Measurements from ENCODE around the gene OR12D2.
"Not testable (repeated sequence)": the region's sequence is repeated elsewhere in the genome, so short reads cannot be mapped to it uniquely, and the experiment has no call there.

Gene OR12D2, protein sequence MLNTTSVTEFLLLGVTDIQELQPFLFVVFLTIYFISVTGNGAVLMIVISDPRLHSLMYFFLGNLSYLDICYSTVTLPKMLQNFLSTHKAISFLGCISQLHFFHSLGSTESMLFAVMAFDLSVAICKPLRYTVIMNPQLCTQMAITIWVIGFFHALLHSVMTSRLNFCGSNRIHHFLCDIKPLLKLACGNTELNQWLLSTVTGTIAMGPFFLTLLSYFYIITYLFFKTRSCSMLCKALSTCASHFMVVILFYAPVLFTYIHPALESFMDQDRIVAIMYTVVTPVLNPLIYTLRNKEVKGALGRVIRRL

DNA sequence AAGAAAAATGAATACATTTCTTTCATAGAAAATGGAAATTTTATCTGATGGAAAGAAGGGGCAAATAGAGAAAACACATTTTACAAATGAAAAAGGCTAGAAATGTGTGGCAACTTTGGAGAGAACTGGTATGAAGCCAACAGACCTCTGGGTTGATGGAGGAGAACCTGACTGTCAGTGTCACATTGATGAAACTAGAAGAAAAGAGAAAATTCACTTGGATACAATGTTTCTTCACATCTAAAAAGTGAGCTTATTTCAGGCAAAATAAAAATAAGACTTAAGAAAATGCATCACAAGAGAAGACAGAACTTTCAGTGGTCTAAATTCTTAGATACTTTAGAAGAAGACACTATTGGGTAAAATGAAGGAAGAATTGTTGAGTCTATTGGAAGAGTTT lies at the start of gene OR12D2:
OR12D2 (plus strand) TSS at position 301 of the 400 bp plus-strand sequence. CDS start 1,069 bp downstream, outside the sequence.
- H3K9me3 Mint-ChIP-seq = no peaks in the 10 kb centered on the region
- H3K4me1 Mint-ChIP-seq (ENCODE audit: low read depth) = no peaks in the 10 kb centered on the region
- no peak for DNase-seq
- peaks cover 66% of the 10 kb centered on the region for H3K27me3 Mint-ChIP-seq
- H3K36me3 Mint-ChIP-seq (ENCODE audit: low read depth) = no peaks in the 10 kb centered on the region
- H3K4me3 Mint-ChIP-seq = no peak within 1 kb of the TSS
- H3K27ac Mint-ChIP-seq = no peak within 1 kb of the TSS

DNA sequence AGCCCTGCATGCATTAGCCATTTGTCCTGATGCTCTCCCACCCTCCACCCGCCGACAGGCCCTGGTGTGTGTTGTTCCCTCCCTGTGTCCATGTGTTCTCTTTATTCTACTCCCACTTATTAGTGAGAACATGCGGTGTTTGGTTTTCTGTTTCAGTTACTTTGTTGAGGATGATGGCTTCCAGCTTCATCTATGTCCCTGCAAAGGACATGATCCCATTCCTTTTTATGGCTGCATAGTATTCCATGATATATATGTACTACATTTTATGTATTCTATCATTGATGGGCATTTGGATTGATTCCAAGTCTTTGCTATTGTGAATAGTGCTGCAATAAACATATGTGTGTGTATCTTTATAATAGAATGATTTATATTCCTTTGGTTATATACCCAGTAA lies 46.1 kb upstream of the OR12D2 start:
- not testable (repeated sequence) for H3K9me3 Mint-ChIP-seq; H3K4me3 Mint-ChIP-seq; H3K36me3 Mint-ChIP-seq (ENCODE audit: low read depth); H3K4me1 Mint-ChIP-seq (ENCODE audit: low read depth); H3K27ac Mint-ChIP-seq; DNase-seq
- H3K27me3 Mint-ChIP-seq = peaks cover 52% of the 10 kb centered on the region

DNA sequence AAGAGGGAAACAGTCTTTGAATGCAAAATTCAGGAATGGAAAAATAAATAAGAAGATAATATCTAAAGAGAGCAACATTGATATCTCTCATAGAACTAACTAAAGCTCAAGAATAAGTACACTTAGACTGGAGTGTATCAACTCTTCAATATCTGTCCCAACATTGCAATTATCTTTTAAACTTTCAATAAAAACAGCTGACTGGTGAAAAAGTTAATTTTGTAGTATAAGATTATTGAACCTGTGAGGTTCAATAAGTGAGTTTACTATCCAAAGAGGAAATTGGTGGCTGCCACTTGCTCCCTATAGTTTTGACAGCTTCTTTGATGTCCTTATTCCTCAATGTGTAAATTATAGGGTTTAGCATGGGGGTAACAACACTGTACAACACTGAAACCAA lies 40.5 kb upstream of the OR12D2 start:
- no peaks in the 10 kb centered on the region for H3K9me3 Mint-ChIP-seq
- no peaks in the 10 kb centered on the region for H3K4me1 Mint-ChIP-seq (ENCODE audit: low read depth)
- no peak for DNase-seq
- H3K4me3 Mint-ChIP-seq = no peak overlapping the region
- no peak overlapping the region for H3K27ac Mint-ChIP-seq
- peaks cover 70% of the 10 kb centered on the region for H3K27me3 Mint-ChIP-seq
- no peaks in the 10 kb centered on the region for H3K36me3 Mint-ChIP-seq (ENCODE audit: low read depth)

DNA sequence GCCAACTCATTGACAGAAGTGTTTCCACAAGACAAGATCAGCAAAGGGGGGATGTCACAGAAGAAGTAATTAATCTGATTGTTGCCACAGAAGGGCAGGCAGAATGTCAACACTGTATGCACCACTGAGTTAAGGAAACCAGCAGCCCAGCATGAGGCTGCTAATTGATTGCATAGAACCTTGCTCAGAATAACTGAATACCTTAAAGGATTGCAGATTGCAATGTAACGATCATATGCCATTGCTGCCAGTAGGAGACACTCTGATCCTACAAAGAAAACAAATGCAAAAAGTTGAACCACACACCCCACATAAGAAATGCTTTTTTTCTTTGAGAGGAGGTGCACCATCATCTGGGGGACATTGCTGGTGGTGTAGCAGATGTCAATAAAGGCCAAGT lies 39.8 kb upstream of the OR12D2 start:
- Mint-ChIP-seq H3K4me3 (no peak overlapping the region), H3K36me3 (ENCODE audit: low read depth) (no peaks in the 10 kb centered on the region), H3K27me3 (peaks cover 74% of the 10 kb centered on the region), H3K4me1 (ENCODE audit: low read depth) (no peaks in the 10 kb centered on the region), H3K27ac (no peak overlapping the region), H3K9me3 (no peaks in the 10 kb centered on the region)
- DNase-seq = no peak

DNA sequence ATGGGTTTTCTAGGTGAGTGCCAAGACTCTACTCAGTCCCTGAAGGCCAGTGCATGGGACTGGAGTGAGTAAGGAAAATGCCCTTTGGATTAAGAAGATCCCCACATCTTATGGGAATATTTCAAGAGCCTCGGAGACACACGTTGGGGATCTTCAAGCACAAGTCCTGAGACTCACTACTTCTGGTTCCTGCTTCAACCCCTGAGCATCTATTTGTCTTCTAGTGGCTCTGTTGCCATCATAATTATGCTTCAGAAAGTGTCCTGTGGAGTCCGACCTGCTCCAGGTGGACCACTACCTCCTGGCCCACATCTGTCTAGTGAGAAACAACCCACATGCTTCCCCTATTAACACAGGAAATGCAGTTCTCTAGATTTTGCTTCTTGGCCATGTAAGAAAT lies 26.7 kb upstream of the OR12D2 start, which contains the start of gene OR5V1:
OR5V1 (minus strand) TSS at position 101 of the 400 bp plus-strand sequence. CDS start 12,670 bp downstream, outside the sequence.
- no peaks in the 10 kb centered on the region for H3K9me3 Mint-ChIP-seq
- no peaks in the 10 kb centered on the region for H3K4me1 Mint-ChIP-seq (ENCODE audit: low read depth)
- H3K36me3 Mint-ChIP-seq (ENCODE audit: low read depth) = no peaks in the 10 kb centered on the region
- no peak within 1 kb of the TSS for H3K27ac Mint-ChIP-seq
- H3K27me3 Mint-ChIP-seq = peaks cover 37% of the 10 kb centered on the region
- no peak within 1 kb of the TSS for H3K4me3 Mint-ChIP-seq
- DNase-seq = no peak

DNA sequence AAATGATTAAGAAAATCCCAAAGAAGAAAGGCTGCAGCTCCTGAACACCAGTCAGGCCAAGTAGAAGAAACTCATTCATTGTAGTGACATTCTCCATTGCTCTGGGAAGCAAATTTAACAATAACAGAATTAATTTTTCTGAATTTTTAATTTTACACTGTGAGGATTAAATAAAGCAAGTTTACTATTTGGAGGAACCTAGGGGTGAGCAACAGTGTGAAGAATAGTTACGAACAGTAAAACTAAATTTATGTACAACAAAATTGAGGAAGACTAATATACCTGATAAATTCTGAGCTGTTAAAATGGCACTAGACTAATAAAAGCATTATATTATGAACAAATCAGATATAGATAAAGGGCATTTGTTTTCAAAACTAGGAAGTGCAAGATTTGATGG lies 20.2 kb upstream of the OR12D2 start, which contains the start of gene OR12D3:
OR12D3 (minus strand) TSS at position 101 of the 400 bp plus-strand sequence; CDS start at position 97, 4 bp downstream.
- Mint-ChIP-seq H3K36me3 (ENCODE audit: low read depth) (no peaks in the 10 kb centered on the region), H3K27ac (no peak within 1 kb of the TSS), H3K4me3 (no peak within 1 kb of the TSS), H3K27me3 (peaks cover 39% of the 10 kb centered on the region), H3K4me1 (ENCODE audit: low read depth) (no peaks in the 10 kb centered on the region), H3K9me3 (no peaks in the 10 kb centered on the region)
- DNase-seq = no peak

DNA sequence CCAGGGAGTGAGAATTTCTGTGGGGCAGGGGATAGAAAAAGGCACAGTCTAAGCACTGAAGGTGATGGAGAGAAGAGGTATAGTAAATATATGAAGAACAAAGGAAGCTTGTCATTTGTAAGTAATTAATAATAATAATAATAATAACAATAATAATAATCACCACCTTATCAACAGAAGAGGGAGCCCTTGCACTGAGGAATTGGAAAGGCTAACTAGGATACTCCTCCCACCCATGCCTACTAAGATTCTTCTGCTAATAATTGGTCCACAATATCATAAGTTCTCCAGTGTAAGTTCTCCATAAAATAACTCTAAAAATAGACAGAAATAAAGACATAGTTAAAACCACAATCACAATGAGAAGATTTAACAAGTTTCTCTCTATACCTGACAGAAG lies 19.4 kb upstream of the OR12D2 start:
- H3K9me3 Mint-ChIP-seq = no peaks in the 10 kb centered on the region
- H3K4me1 Mint-ChIP-seq (ENCODE audit: low read depth) = no peaks in the 10 kb centered on the region
- no peak overlapping the region for H3K4me3 Mint-ChIP-seq
- no peaks in the 10 kb centered on the region for H3K36me3 Mint-ChIP-seq (ENCODE audit: low read depth)
- H3K27ac Mint-ChIP-seq = no peak overlapping the region
- peaks cover 35% of the 10 kb centered on the region for H3K27me3 Mint-ChIP-seq
- no peak for DNase-seq

DNA sequence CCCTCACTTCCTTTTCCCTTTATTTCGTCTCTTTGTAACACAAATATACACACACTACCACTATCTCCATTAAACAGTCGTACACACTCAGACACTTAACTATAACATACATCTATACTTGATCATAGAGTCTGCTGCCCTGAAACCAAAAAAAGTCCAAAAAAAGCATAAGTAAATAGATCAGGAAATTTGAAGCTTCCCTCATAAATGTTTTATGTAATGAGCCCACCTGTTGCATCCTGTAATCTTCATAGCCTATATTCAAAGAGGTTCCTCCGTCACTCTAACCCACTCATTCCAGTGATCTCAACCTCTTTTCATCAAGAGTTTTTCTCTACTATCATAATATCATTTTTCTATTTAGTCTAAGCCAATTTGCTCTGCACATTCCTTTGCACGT lies 6.9 kb upstream of the OR12D2 start:
- no peaks in the 10 kb centered on the region for H3K9me3 Mint-ChIP-seq
- H3K4me1 Mint-ChIP-seq (ENCODE audit: low read depth) = no peaks in the 10 kb centered on the region
- no peak overlapping the region for H3K4me3 Mint-ChIP-seq
- H3K27ac Mint-ChIP-seq = no peak overlapping the region
- peaks cover 41% of the 10 kb centered on the region for H3K27me3 Mint-ChIP-seq
- DNase-seq = no peak
- H3K36me3 Mint-ChIP-seq (ENCODE audit: low read depth) = no peaks in the 10 kb centered on the region

DNA sequence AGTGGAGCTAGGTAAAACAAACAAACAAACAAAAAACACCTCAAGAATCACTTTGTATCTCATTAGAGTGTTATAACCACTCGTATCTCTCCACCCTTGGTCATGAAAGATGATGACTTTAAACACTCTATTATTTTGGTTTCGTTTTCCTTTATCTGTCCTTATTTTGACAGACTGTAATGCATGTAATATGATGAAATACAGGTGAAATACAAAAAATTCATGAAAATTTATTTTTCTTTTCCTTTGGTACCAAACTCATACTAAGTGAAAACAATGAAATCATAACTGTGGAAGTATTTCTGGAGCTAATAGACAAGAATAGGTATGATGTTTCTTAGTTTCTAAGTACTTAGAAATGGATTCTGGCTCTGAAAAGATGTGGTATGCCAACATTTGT lies 4.1 kb downstream of the OR12D2 start:
- Mint-ChIP-seq H3K4me3 (no peak overlapping the region), H3K4me1 (ENCODE audit: low read depth) (no peaks in the 10 kb centered on the region), H3K9me3 (no peaks in the 10 kb centered on the region), H3K36me3 (ENCODE audit: low read depth) (no peaks in the 10 kb centered on the region), H3K27me3 (peaks cover 68% of the 10 kb centered on the region), H3K27ac (no peak overlapping the region)
- DNase-seq = no peak

DNA sequence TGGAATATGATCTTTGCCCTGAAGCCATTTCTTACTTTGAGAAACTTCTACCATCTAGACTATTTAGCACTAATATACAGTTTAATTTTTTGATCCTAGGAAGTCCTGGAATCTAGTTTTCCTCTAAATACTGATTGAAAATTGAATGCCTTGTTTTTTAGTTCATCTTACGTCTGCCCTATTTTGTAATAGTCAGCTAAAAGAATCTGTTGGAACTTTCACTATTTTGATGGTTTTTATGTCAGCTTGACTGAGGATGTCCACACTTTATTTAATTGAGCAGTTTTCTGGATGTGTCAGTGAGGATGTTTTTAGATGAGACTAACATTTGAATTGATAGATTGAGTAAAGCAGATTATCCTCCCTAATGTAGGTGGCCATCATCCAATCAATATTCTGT lies 8.4 kb downstream of the OR12D2 start:
- DNase-seq = no peak
- peaks cover 2% of the 10 kb centered on the region for H3K9me3 Mint-ChIP-seq
- H3K27me3 Mint-ChIP-seq = peaks cover 70% of the 10 kb centered on the region
- no peak overlapping the region for H3K27ac Mint-ChIP-seq
- no peak overlapping the region for H3K4me3 Mint-ChIP-seq
- no peaks in the 10 kb centered on the region for H3K4me1 Mint-ChIP-seq (ENCODE audit: low read depth)
- no peaks in the 10 kb centered on the region for H3K36me3 Mint-ChIP-seq (ENCODE audit: low read depth)

DNA sequence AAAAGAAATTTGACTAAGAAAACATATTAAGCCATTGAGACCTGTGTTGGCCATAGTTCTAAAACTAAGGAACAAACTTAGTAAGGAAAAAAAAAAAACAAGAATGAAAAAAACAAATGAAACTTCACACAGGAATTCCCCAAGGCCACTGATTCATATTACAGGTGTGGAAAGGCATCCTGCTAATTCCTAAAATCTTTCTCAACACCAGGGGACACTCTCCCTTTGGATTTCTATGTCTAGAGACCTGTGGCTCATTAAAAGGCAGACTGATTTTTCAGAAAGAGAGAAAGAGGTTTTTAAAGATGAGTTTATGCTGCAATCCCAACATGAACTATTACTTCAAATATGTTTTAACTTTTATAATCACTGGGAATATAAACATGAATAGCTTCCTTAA lies 19.2 kb downstream of the OR12D2 start, which contains the start of gene OR12D1:
OR12D1 (plus strand) TSS at position 341 of the 400 bp plus-strand sequence.
- Mint-ChIP-seq H3K27me3 (peaks cover 69% of the 10 kb centered on the region), H3K36me3 (ENCODE audit: low read depth) (no peaks in the 10 kb centered on the region), H3K4me1 (ENCODE audit: low read depth) (no peaks in the 10 kb centered on the region), H3K9me3 (peaks cover 22% of the 10 kb centered on the region), H3K27ac (no peak within 1 kb of the TSS), H3K4me3 (no peak within 1 kb of the TSS)
- DNase-seq = no peak

DNA sequence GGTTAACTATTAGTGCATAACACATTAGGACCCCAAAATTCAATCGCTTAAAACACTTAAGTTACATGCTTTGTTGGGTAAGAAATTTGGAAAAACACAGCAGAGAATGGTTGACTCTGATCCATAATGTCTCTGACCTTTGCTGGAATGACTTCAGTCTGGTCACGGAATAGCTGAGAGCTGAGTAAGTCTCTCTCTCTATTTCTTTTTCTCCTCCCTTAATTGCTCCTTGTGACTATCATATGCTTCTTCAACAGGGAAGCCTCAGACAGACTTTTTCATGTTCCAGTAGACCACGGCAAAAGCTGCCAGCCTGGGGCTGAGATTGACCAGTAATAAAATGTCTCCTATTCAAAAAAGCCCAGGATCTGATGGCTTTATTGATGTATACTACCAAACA lies 24.1 kb downstream of the OR12D2 start:
- Mint-ChIP-seq H3K36me3 (ENCODE audit: low read depth) (no peaks in the 10 kb centered on the region), H3K9me3 (no peaks in the 10 kb centered on the region), H3K27ac (no peak overlapping the region), H3K4me3 (no peak overlapping the region), H3K4me1 (ENCODE audit: low read depth) (no peaks in the 10 kb centered on the region), H3K27me3 (peaks cover 65% of the 10 kb centered on the region)
- no peak for DNase-seq

DNA sequence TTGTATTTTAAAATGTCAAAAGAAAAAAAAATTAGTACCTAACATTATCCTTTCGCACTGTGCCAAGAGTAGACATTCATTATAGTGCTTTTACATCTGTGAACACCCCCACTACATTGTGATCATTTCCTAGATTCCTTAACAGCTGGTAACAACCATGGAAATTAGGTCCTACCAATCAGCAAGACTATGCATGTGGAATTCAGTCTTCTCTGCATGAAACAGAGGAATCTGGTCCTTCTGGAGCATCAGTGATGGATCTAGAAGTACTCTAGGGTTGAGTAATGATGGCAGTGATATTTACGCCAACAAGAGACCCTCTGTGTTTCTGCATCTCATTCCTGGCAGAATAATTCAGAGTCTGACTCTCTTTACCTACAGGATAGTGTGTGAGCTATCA lies 28.7 kb downstream of the OR12D2 start:
- Mint-ChIP-seq H3K4me1 (ENCODE audit: low read depth) (no peaks in the 10 kb centered on the region), H3K36me3 (ENCODE audit: low read depth) (no peaks in the 10 kb centered on the region), H3K27me3 (peaks cover 71% of the 10 kb centered on the region), H3K9me3 (no peaks in the 10 kb centered on the region), H3K27ac (no peak overlapping the region), H3K4me3 (no peak overlapping the region)
- no peak for DNase-seq

DNA sequence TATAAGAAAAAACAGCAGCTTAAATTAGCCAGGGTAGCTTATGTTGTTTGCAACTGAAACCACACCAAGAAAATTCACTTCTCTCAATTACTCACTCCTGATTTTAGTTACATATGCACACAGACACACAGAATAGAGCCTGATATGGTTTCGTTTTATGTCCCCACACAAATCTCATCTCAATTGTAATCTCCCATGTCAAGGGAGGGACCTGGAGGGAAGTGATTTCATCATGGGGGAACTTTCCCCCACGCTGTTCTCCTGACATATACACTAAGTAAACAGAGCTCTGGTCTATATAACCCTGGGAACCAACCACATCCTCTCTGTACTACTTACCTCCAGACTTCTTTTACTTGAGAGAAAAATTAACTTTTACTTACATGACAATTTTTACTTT lies 29.1 kb downstream of the OR12D2 start:
- DNase-seq = no peak
- H3K36me3 Mint-ChIP-seq (ENCODE audit: low read depth) = no peaks in the 10 kb centered on the region
- H3K27ac Mint-ChIP-seq = no peak overlapping the region
- H3K4me3 Mint-ChIP-seq = no peak overlapping the region
- H3K4me1 Mint-ChIP-seq (ENCODE audit: low read depth) = no peaks in the 10 kb centered on the region
- H3K27me3 Mint-ChIP-seq = peaks cover 71% of the 10 kb centered on the region
- H3K9me3 Mint-ChIP-seq = no peaks in the 10 kb centered on the region

DNA sequence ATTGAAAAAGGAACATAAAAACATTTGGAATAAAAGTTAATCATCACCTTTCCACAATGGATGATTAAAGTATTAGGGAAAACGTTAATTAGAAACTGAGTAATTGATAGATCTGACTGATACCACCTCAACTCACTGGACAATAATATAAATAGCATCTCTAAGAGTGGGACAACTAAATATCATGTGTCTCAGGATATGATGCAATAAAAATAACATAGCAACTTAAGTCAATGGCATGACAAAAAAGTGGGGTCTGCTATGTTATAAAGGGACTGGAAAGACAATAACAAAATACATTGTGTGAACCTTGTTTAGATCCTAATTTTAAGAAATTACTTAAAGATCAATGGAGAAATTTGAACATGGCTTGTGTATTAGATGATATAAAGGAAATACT lies 29.6 kb downstream of the OR12D2 start:
- Mint-ChIP-seq H3K4me3 (no peak overlapping the region), H3K9me3 (no peaks in the 10 kb centered on the region), H3K27me3 (peaks cover 67% of the 10 kb centered on the region), H3K4me1 (ENCODE audit: low read depth) (no peaks in the 10 kb centered on the region), H3K27ac (no peak overlapping the region), H3K36me3 (ENCODE audit: low read depth) (no peaks in the 10 kb centered on the region)
- no peak for DNase-seq
